Measurements from ENCODE around the gene TGFBI.
"Not testable (repeated sequence)": the region's sequence is repeated elsewhere in the genome, so short reads cannot be mapped to it uniquely, and the experiment has no call there.

The TGFBI gene

DNA sequence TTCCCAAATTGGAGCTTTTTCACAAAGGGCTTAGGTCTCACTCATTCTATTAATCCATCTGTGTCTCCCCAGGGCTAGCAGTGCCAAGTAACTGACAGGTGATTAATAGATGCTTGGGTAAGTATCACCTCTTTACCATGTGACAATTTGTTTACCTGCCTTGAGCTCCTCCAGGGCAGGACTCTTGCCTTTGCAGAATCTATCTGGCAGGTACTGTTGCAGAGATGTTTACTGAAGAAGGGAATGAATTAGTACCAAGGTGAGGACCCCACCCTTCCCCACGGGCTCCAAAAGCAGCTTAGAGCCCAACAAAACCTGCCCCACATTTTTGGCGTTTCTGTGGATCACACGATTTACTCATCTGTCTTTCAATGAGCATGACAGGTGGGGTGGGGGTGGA, 698 bp upstream of the TGFBI start:
- no peak for DNase-seq

DNA sequence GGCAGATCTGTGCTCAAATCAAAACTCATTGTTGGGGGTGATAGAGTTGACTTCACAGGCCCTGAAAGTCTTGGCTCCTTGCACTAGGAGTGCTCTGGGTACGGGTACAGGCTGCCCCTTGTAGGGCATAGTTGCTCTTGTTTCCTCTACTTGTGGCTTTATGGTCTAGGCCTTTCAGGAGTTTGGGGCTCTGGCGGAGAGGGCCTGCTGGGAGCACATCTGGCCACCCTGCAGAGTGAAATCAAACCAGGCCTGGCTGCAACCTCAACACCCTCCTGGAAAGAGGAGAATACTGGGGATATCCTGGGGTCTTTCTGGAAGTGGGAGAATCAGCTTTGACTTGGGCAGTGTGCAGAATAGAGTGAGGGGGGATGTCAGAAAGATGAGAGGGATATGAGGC, 1.5 kb downstream of the TGFBI start:
- DNase-seq, result no peak

DNA sequence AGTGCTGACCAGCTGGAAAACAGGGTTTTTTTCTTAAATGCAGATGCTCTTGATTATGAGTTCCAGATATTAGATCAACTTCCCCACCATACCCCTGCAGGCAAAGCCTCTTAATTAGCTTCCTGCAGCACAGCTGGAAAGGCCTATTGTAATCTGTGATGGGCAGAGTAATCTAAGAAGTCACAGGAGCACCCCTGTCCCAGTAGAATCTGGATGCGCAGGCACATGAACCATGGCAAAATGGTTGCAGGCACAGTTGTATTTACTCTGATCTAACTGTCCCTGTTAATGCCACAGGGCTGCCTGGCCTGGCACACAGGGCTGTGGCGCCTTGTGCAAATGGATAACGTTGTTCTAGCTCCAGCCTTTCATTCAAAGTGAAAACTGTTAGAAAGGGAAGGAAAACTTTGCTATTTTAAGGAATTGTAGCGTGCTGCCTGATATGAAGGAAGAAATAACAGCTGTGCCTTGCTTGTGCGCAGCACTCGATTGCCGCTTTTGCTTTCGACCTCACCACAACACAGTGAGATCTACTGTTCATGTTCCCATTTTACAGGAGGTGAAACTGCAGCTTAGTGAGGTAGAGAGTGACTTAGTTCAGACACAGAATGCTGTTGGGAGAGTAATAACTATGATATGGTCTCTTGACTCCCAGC, 2.3 kb downstream of the TGFBI start:
- DNase-seq, result peak; percentile 18

DNA sequence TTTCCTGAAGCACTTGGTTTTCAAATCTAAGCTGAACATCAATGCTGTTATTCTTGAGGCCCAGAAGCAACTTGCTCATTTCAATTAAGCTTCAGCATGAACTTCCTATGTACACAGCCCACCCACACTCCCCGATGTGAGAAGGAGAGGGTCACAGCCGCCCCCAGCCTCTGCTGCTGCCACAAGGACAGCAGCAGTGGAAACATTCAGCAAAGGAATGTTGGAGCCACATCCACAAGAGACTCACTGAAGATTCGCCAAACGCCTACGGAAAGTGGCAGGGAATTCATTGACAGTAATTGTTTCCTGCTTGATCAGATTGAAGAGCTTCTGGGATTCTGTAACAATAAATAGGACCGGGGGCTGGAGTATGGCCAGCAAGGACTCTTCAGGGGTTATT, 2.9 kb downstream of the TGFBI start:
- DNase-seq, result no peak

DNA sequence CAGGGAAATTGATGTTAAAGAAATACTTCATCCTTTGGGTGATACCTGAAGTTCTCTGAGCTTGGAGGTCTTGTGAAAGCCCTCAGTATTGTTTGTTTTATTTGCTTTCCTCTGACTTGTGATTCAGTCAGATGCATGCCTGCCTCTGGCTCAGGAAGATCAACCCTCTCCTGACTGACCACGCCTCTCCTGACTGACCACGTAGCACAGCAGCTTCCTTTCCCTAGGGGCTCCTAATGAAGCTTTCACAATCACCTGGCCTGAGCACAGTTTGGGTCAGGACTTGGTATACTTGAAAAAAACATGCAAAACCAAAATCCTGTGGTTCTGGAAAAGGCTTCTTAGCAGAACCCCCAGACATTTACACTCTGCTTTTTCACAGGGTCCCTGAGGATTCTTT, 3.8 kb downstream of the TGFBI start:
- DNase-seq, result no peak

DNA sequence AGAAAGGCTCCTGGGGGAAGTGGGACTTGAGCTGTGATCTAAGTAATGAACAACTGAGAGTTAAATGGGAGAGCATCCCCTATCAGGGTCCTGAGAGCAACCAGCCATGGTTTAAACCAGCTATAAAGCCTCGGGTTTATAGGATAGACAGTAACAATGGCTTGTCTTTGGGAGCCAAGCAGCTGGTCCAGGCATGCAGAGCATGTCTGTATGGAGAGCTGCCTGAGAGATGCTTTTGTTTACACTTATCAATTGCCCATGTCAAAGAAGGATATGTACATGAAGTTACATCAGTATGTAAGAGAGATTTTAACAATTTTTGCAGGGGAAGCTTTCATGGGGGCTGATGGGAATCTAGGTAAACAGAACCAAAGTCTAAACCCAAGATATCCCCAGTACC, 4.4 kb downstream of the TGFBI start:
- no peak for DNase-seq

DNA sequence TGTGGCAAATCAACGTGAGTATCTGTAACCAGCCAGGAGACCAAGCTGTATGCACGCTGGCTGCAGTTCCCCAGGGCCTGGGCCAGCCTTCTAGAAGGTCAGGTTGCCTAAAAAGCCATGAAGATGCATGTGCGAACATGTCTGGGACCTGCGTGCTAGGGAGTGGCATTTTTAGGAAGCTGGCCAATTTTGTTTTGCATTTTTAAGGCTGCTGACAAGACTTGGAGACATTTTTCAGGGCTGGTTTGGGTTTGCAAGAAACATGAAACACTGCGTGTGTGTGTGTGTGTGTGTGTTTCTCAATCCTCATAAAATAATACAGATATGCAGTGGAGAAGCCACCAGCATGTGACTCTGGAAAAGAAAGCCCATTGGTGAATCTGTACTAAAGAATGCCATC, 5.1 kb downstream of the TGFBI start:
- DNase-seq, result no peak

DNA sequence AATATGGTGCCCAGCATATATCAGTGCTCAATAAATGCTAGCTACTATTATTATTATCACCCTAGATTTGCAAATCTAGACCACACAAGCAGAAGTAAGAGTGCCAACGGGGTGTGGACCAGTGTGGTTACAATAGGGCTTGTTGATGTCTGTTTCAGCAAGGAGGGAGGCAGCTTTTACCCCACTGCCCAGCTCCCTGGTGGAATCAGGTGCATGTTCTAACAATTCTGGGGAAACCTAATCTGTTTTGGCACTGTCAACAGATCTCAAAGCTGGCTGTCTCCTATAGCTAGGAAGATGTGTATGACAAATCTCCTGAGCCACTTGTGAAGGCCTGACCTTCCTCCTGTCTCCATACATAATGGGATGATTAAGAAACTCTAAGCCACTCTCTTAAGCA, 5.7 kb downstream of the TGFBI start:
- no peak for DNase-seq

DNA sequence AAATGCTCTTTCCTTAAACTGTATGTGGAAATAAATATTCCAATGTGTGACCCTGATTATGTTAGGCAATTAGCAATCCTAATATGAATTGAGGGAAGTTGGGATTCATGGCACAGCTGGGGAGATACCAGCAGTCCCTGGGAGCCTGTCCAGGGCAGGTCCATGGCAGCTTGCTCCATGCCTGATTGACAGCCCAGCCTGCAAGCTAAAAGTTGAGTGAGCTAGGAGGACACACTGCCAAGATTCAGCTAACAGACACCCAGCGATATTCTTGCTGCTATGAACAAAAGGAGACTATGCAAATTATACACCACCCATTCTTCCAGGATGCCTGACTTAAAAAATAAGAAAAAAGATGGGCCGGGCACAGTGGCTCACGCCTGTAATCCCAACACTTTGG, 6.2 kb downstream of the TGFBI start:
- DNase-seq, result no peak

DNA sequence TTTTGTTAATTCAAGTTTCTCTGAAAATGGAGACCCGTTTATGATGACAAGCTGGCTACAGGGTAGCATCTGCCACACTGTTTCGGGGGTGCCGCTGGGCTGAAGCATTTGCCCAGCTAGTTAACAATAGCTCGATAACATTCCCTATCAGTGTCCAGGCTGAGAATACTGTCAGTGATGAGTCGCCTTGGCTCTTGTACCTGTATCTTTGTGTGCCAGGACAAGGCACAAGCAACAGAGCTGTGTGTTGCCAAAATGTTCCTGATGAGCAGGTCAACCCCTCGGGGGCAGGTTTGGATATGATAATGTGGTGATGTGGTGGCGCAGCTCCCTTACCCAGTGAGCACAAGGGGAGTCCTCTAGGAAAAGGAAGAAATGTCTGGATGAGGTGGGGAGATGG, 7.0 kb downstream of the TGFBI start:
- no peak for DNase-seq

DNA sequence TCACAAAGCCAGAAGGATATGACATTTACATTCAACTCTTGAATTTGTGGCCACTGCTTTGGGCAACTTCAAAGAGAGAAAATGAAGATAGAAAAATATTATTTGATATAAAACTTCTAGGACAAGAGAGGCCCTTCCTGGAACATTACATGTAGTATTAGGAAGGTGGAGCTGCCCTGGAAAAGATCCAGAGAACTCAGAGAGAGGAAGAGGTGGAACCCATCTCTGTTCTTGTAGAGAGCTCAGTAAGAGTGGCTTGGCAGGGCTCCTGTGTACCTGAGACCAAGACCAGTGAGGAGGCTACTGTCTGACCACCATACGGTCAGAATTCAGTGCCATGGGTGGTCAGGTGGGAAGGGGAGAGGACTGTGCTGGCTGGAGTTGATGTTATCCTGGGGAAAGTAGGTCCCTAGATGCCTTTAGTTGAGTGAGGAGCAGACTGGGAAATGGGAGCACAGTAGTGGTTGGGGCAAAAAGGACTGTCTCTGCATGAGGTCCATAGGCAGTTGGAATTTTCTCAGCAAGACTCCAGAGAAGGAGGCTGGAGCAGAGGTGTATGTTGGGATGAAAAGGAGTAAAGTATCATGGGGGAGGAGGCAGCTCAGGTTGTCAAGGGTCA, 7.6 kb downstream of the TGFBI start:
- DNase-seq, result no peak

DNA sequence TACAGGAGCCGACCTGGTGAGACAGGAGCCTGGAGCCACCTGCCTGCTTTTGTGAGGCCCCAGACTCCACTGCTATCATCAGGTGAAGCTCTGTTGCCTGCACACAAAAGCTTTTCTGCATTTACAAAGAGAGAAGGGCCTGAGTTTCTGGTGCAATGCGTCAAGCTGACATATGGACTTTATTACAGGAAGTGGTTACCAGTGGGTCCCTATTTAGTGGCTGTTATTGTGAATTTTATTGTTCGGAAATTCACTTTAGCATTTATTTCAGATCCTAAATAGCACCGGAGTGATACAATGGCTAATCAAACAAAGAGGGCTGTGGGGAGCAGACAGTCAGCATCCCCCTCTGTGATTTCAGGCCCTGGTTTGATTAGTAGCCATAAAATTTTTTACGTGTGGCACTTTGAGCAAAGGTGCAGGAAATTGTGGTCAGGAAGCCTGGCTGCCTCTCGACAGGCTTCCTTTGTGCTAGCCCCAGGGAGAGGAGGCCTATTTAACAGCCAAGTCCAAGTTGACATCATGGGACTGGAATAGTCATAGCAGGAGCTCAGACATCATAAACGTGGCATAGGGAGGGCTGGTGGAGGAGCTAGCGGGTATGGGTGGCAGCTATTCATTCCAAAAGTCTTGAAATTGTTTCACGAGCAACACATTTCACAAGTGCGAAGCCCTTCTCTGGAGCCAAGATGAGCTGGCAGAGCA, 8.4 kb downstream of the TGFBI start:
- DNase-seq, result peak; percentile 95

DNA sequence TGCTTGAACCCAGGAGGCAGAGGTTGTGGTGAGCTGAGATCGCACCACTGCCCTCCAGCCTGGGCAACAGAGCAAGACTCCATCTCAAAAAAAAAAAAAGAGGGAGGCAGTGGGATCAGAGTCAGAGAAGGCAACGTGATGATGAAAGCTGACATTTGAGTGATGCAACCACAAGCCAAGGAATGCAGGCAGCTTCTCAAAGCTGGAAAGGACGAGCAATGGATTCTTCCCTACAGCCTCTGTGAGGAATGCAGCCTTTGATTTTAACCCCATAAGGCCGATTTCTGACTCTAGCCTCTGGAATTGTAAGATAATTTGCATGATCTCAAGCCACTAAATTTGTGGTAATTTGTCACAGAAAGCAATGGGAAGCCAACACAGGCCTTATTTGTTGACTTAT, 9.8 kb downstream of the TGFBI start:
- DNase-seq, result no peak

DNA sequence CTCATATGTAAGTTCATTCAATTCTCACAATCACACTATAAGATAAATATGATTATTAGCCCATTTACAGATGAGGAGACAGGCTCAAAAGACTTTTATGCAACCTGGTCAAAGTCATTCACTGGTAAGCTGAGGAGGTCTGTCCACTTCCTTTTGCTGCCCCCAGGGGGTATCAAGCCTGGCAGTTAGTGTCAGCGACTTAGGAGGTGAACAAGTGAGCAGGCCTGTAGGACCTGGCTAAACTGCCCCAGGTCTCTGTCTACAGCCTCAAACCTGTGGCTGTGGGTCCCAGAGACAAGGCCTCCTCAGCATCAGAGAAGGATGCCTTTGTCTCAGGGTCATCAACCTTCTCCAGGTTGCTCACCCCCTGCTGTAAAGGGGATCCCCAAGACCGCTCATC, 10.4 kb downstream of the TGFBI start:
- DNase-seq, result no peak

DNA sequence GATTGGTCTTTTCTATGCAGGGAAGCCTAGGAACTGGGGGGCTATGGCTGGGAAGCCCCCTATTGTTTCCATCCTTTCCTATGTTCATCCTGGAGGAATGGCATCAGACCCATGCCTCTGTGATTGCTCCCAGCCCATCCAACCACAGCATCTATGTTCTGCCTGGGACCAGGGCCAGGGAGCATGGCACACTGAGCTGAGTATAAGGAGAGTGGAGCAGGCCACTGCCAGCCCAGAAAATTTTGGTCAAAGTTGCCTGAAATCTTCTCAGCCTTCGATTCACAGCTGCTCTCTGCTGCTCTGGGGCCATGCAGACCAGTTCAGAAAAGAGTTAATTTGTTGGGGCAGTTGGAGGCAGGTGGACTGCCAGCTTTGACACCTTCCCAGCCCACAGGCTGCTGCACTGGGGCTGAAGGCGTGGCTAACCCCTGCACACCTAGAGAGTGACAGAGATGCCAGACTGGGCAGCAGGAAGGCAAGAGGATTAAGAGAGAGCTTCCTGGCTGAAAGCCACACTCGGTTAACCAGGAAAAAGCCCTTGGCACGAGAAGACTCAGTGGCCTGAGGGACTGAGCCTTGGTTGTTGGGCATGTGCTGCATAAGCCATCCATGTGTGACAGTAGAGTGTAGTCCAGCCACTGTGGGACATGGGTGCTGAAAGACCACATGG, 12.1 kb downstream of the TGFBI start:
- no peak for DNase-seq

DNA sequence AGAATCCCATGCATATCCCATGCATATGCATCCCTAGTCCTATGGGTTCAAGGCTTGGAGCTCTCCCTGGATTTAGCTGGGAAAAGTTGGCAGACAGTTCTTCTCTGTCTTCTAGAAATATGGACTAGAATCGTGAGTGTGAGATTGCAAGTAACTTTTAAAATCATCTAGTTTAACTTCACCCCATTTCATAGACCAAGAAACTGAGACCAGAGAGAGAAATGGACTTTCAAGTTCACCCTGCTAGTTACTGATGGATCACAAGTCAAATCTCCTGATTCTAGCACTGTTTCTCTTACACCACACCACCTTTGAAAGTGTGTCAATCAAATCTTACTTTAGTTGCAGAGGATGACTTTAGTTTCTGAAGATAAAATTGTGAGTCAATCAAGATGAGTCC, 13.4 kb downstream of the TGFBI start:
- DNase-seq, result no peak

DNA sequence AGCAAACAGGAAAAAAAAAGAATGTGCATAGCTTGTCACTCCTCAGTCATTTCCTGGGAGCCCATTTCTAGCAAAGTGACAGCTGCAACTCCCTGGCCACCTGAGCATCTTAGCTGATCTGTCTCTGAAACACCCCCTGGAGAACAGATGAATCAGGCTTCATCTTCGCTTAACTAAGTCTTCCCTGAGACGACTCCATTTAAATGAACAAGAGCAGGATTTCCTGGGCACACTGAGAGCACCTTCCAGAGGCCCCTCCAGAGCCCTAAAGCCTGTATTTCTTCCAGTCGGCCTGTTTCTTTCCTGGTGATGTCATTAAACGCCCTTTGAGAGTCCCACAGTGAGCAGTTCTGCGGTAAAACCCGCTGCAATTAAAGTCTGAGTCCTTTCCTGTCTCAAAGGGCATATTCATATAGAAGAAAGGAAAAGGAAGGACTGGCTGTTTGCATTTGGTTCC, 13.9 kb downstream of the TGFBI start:
- DNase-seq, result peak; percentile 14

DNA sequence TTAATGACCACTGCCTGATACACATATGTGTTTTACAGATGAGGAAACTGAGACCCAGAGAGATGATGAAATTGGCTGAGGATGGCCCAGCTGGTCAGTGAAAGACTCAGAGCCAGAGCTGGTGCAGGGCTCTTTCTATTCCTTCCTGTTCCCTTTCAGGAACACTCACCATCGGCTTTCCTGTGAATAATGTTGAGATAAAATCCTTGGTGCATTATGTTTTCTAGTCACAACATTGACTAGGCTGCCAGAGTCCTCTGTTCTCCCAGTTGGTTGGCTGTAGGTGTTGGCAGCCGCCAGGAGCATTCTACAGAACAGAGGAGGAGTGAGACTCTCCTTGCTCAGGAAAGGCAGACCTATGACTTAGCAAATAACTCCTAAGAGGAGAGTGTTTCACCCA, 14.8 kb downstream of the TGFBI start:
- DNase-seq, result no peak

DNA sequence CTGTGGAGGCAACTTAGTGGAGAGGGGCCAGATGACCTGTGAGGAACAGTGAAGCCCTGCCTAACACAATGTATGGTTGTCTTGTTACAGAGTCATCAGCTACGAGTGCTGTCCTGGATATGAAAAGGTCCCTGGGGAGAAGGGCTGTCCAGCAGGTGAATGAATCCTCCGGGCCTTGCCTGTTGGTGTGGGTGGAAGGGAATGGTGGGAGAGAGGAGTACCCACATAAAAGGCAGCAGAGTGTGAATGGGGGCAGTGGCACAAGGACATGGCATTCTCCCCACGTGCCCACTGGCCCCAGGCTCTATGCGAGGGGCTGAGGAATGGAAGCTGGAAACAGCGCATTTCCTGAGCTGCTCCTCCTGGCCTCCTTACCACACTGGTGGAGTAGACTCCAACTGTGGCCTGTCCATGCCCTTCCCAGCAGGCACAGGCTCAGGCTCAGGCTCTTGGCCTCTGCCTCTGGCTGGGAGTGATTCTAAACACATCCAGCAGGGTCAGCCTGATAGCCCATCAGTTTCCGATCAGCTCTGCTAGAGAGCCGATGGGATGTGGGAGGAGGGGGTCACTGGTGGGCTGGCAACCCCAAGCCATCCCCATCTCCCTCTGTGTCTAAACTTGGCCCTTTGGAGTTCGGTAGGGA, 15.3 kb downstream of the TGFBI start:
- no peak for DNase-seq

DNA sequence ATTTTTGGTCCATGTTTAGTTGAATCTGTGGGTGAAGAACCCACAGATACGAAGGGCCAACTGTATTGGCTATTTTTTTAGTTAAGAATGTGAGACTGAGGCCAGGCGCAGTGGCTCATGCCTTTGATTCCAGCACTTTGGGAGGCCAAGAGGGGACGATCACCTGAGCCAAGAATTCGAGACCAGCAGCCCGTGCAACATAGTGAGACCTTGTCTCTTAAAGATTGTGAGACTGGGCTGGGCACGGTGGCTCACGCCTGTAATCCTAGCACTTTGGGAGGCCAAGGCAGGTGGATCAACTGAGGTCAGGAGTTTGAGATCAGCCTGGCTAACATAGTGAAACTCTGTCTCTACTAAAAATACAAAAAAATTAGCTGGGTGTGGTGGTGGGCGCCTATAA, 16.2 kb downstream of the TGFBI start:
- DNase-seq, result not testable (repeated sequence)

DNA sequence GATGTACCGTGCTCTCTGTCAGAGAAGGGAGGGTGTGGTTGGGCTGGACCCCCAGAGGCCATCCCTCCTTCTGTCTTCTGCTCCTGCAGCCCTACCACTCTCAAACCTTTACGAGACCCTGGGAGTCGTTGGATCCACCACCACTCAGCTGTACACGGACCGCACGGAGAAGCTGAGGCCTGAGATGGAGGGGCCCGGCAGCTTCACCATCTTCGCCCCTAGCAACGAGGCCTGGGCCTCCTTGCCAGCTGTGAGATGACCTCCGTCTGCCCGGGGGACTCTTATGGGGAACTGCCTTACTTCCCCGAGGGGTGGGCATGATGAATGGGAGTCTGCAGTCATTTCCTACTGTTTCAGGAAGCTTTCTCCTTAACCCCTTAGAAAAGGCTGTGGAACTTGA, 17.5 kb downstream of the TGFBI start:
- no peak for DNase-seq

DNA sequence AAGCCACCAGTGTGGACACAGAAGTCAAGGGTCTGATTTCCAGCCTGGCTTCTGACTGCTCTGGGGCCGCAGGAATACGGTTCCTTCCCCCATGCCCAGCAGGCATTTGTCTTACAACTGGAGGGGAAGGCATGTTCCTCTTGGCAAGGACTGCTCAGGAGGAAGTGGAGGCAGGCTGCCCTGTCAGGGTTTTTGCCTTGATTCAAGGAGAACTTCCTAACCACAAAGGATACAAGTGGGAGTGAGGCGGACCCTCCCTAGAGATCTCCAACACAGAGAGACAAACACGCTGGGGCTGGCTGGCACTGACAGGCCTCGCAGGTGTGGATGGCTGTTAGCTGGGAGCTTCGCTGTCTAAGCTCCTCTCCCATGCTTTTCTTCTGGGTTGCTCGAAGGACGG, 19.1 kb downstream of the TGFBI start:
- DNase-seq, result no peak

DNA sequence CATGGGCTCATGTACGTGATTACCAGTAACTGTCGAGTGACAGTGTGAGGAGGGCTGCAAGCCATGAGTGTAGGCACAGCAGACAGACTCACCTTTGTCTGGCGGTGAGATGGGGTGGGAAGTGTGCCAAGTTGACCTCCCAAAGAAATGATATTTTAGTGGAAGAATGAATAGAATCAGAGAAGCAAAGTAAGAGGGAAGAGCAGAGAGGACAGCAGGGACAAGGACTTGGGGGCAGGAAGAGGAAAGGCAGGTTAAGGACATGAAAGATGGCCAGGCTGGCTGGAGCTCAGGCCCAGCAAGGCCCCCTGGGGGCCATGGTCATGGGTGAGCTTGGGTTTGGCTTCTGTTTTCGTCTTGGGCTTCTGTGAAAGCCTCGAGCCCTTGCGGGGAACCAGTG, 20.2 kb downstream of the TGFBI start:
- DNase-seq, result no peak
